Left colon (tissue), 2 donors: ENCODE data around the gene HEG1. TPM values are rescaled to one million over a fixed set of nuclear protein-coding genes. Genes with fewer than 3 reads are reported as not detected.

ENCODE experiments used
- ATAC-seq: fragments of 200-7000 bp; cut with Tn5 transposase; one replicate; pipeline ENCODE4 v1.9.1; 2020; ENCODE audit warnings: mild to moderate bottlenecking, moderate library complexity
- DNase-seq, 2 donors: peaks; one replicate each; pipeline ENCODE4 v3.0.0-alpha.2; 2020
- intact Hi-C, 2 donors: fragments of 100-400 bp; cut with DNase I in 1 of 2; cut with micrococcal nuclease in 1 of 2; formaldehyde crosslinking; loops; one replicate each; pipeline versions ENCODE4 v1.11.2 to v1.14.0; 2022; cut with DNase I, micrococcal nuclease
- total RNA-seq, 2 donors: library from RNA; stranded (reverse); fragmentation: NEBNext Ultra II Directional; extraction: Animal tissue kit (Norgen Biotek cat#: 25700); gene quantifications; one replicate each; pipeline ENCODE4 v1.2.1, GENCODE V29; 2021
- donor health status: DM: no; HTN: no; CAD: no.
- donor health status: DM: yes; HTN: yes; CAD: no.

Gene HEG1
- total RNA-seq, 2 donors from 2014 or later: 9.8 to 17.4 TPM

- no peak for ATAC-seq
- intact Hi-C loops: no loop called here
These were observed 118.7 kb downstream of the HEG1 start for GRCh38 chr3:124937049-124937448.

GRCh38 chr3:124935794-124936542 lies 119.8 kb downstream of the HEG1 start:
- DNase-seq: no peak
- intact Hi-C loops: no loop called here

More at GRCh38 chr3:124937049-124937448, 118.7 kb downstream of the HEG1 start:
- DNase-seq: no peak

GRCh38 chr3:124935264-124935663 lies 120.5 kb downstream of the HEG1 start:
- intact Hi-C loops: no loop called here
- no peak for ATAC-seq
- no peak for DNase-seq

More at GRCh38 chr3:124935794-124936542, 119.8 kb downstream of the HEG1 start:
- peak; percentile 63 for ATAC-seq

GRCh38 chr3:124934577-124934976 lies 121.2 kb downstream of the HEG1 start, which contains the start of gene MUC13:
TSS of gene MUC13 (minus strand) at chr3:124934751. CDS start at chr3:124934712, 39 bp downstream.
- intact Hi-C loops: no loop called here
- ATAC-seq: peak; percentile 71
- DNase-seq: no peak

GRCh38 chr3:124928333-124929202 lies 127.2 kb downstream of the HEG1 start:
- intact Hi-C loops: no loop called here
- peak; percentile 47 for ATAC-seq

GRCh38 chr3:124927574-124928045 lies 128.2 kb downstream of the HEG1 start:
- DNase-seq (no peak), ATAC-seq (no peak)
- intact Hi-C loops: no loop called here

More at GRCh38 chr3:124928333-124929202, 127.2 kb downstream of the HEG1 start:
- peak; percentile 53 to 82 for DNase-seq

GRCh38 chr3:124926426-124927101 lies 129.2 kb downstream of the HEG1 start:
- DNase-seq (no peak), ATAC-seq (peak; percentile 24)
- intact Hi-C loops: no loop called here

- ATAC-seq (no peak), DNase-seq (no peak)
- intact Hi-C loops: no loop called here
These were observed 131.1 kb downstream of the HEG1 start for GRCh38 chr3:124924741-124925140.

- ATAC-seq: no peak
- intact Hi-C loops: no loop called here
- no peak for DNase-seq
These were observed 132.0 kb downstream of the HEG1 start for GRCh38 chr3:124923833-124924232.

GRCh38 chr3:124920718-124921117 lies 135.1 kb downstream of the HEG1 start:
- ATAC-seq: no peak
- no peak for DNase-seq
- intact Hi-C loops: no loop called here

- no peak for DNase-seq
- ATAC-seq: peak; percentile 12
- intact Hi-C loops: no loop called here
These were observed 136.0 kb downstream of the HEG1 start for GRCh38 chr3:124919756-124920155.

GRCh38 chr3:124918524-124918923 lies 137.3 kb downstream of the HEG1 start:
- ATAC-seq (no peak), DNase-seq (no peak)
- intact Hi-C loops: no loop called here

- DNase-seq (no peak), ATAC-seq (peak; percentile 11)
- intact Hi-C loops: no loop called here
These were observed 138.9 kb downstream of the HEG1 start for GRCh38 chr3:124916837-124917409.

Other genes with a start within 250 kb of the HEG1 start
- 100 to 1,000 TPM in 1 of 2 donors, 10 to 100 TPM in 1; 93.0 to 103 TPM for gene ITGB5, start 168.6 kb downstream of the HEG1 start, total RNA-seq
- gene MUC13, start 121.2 kb downstream of the HEG1 start, total RNA-seq: 1,000 to 10,000 TPM; 1,001 to 1,021 TPM
- gene SLC12A8, start 156.8 kb upstream of the HEG1 start, total RNA-seq: 10 to 100 TPM; 18.4 to 23.7 TPM